Measurements from ENCODE around the gene CLPSL1. TPM values are rescaled to one million over a fixed set of nuclear protein-coding genes. Genes with fewer than 3 reads are reported as not detected.

The CLPSL1 gene
- total RNA-seq, 4 donors from 2014 or later: not detected

- ATAC-seq: no peak
- H3K4me1 ChIP-seq: peaks cover 9 to 66% (median 26%) of the 10 kb centered on the region in 3 donors
- TF ChIP-seq POLR2AphosphoS5 (IDR thresholded peaks at IDR 0.05) (no peak), EP300 (IDR thresholded peaks at IDR 0.05) (no peak), CTCF (IDR thresholded peaks at IDR 0.05) (no peak), POLR2A (IDR thresholded peaks at IDR 0.05) (no peak)
- no peak overlapping the region for H3K4me3 ChIP-seq
- peak overlapping the region in 1 of 4 donors; percentile 98 for H3K27ac ChIP-seq
- 80% methylated on average over 2 of the region's 3 CpGs; no CpG with 5 or more reads in 1 of the 2 donors for WGBS, 2 donors (ENCODE audit: low coverage in 1 of 2)
- H3K36me3 ChIP-seq: no peaks in the 10 kb centered on the region
- no peaks in the 10 kb centered on the region for H3K27me3 ChIP-seq
- no peaks in the 10 kb centered on the region for H3K9me3 ChIP-seq
Measured at GRCh38 chr6:35735452-35735851, 45.4 kb upstream of the CLPSL1 start.

GRCh38 chr6:35736253-35736894, 44.4 kb upstream of the CLPSL1 start:
- ATAC-seq: no peak
- H3K4me1 ChIP-seq: peaks cover 9 to 57% (median 22%) of the 10 kb centered on the region in 3 donors

GRCh38 chr6:35736982-35737412, 43.8 kb upstream of the CLPSL1 start, which contains the start of gene ARMC12:
ARMC12 (plus strand) TSS chr6:35737032; CDS start chr6:35737109, 77 bp downstream.
- no CpG with 5 or more reads among the region's 10 CpGs for WGBS, 2 donors (ENCODE audit: low coverage in 1 of 2)
- ATAC-seq: no peak
- no peaks in the 10 kb centered on the region for H3K27me3 ChIP-seq
- TF ChIP-seq EP300 (IDR thresholded peaks at IDR 0.05) (no peak), POLR2A (IDR thresholded peaks at IDR 0.05) (no peak), POLR2AphosphoS5 (IDR thresholded peaks at IDR 0.05) (no peak)
- no peak within 1 kb of the TSS for H3K4me3 ChIP-seq
- no peaks in the 10 kb centered on the region for H3K36me3 ChIP-seq
- no peaks in the 10 kb centered on the region for H3K9me3 ChIP-seq
- peaks cover 9 to 56% (median 22%) of the 10 kb centered on the region in 3 donors for H3K4me1 ChIP-seq
- peak within 1 kb of the TSS in 1 of 4 donors; percentile 98 for H3K27ac ChIP-seq

More at GRCh38 chr6:35736253-35736894, 44.4 kb upstream of the CLPSL1 start:
- H3K27ac ChIP-seq: peak overlapping the region in 1 of 4 donors; percentile 98
- WGBS, 2 donors (ENCODE audit: low coverage in 1 of 2): 34% methylated on average over 4 of the region's 8 CpGs; no CpG with 5 or more reads in 1 of the 2 donors
- H3K4me3 ChIP-seq: no peak overlapping the region
- H3K36me3 ChIP-seq: no peaks in the 10 kb centered on the region
- TF ChIP-seq POLR2AphosphoS5 (IDR thresholded peaks at IDR 0.05): no peak
- no peak for TF ChIP-seq POLR2A (IDR thresholded peaks at IDR 0.05)
- TF ChIP-seq CTCF (IDR thresholded peaks at IDR 0.05): peak in 3 of 4 experiments; percentile 81 to 91 (median 83)
- no peak for TF ChIP-seq EP300 (IDR thresholded peaks at IDR 0.05)
- H3K27me3 ChIP-seq: no peaks in the 10 kb centered on the region
- no peaks in the 10 kb centered on the region for H3K9me3 ChIP-seq

- no peaks in the 10 kb centered on the region for H3K27me3 ChIP-seq
- peak; percentile 70 for ATAC-seq
- H3K27ac ChIP-seq: peak overlapping the region in 1 of 4 donors; percentile 11
- H3K36me3 ChIP-seq: no peaks in the 10 kb centered on the region
- no peaks in the 10 kb centered on the region for H3K9me3 ChIP-seq
- peaks cover 9 to 49% (median 18%) of the 10 kb centered on the region in 3 donors for H3K4me1 ChIP-seq
- no peak overlapping the region for H3K4me3 ChIP-seq
- WGBS, 2 donors (ENCODE audit: low coverage in 1 of 2): 47 to 62% methylated on average over 8 to 12 of the region's 16 CpGs
- TF ChIP-seq POLR2AphosphoS5 (IDR thresholded peaks at IDR 0.05) (peak; percentile 58), CTCF (IDR thresholded peaks at IDR 0.05) (peak; percentile 88 to 99 (median 94)), POLR2A (IDR thresholded peaks at IDR 0.05) (no peak), EP300 (IDR thresholded peaks at IDR 0.05) (no peak)
Measured at GRCh38 chr6:35737413-35738211, 43.2 kb upstream of the CLPSL1 start.

Measured in gastroesophageal sphincter (tissue), 4 donors.